B cell (primary cell): ENCODE measurements around the gene RAC2.

Experiments used
- CTCF ChIP-seq: fragments of 200-600 bp; IDR thresholded peaks from one replicate; pipeline ENCODE4 v1.8.0; 2022; ENCODE audit warnings: antibody characterized with exemption, mild to moderate bottlenecking
- EZH2 ChIP-seq: IDR thresholded peaks from 2 replicates; pipeline ENCODE4 v1.6.1; 2012; ENCODE audit warnings: borderline replicate concordance, low read depth, mild to moderate bottlenecking, moderate library complexity, low read length; ENCODE audit not compliant: insufficient read depth, poor library complexity, severe bottlenecking

- TF ChIP-seq CTCF (no peak), EZH2 (no peak)
Observed at GRCh38 chr22:37292641-37293040, 48.6 kb upstream of the RAC2 start.
